Bronchial epithelial cell (primary cell): ENCODE results near the gene FUT2. TPM values are rescaled to one million over a fixed set of nuclear protein-coding genes. Genes with fewer than 3 reads are reported as not detected.

Experiments used
- DNase-seq: peaks from one replicate; pipeline ENCODE4 v3.0.0-alpha.2; 2010; ENCODE audit warnings: low read depth
- FAIRE-seq: peaks from 2 replicates; lab custom pipeline; 2011; peaks lifted over from hg19 to GRCh38; lab: Jason Lieb, UNC
- H3K27me3 ChIP-seq: 2 replicates; pipeline ENCODE4 v1.5.1; 2011; ENCODE audit warnings: low read length; ENCODE audit not compliant: control insufficient read depth, insufficient read depth
- H3K36me3 ChIP-seq: 2 replicates; pipeline ENCODE4 v1.5.1; 2011; ENCODE audit warnings: low read length; ENCODE audit not compliant: control insufficient read depth, insufficient read depth
- H3K4me3 ChIP-seq: 2 replicates; pipeline ENCODE4 v1.5.1; 2011; ENCODE audit warnings: mild to moderate bottlenecking, low read depth, low read length, control low read depth
- total RNA-seq: library from RNA; depleted of rRNA; stranded (reverse); fragments of >200 nt; gene quantifications from 2 replicates; pipeline ENCODE4 v1.2.1, GENCODE V29; 2014
- TF ChIP-seq, protein P1 (sequence below): IDR thresholded peaks from 2 replicates; pipeline ENCODE4 v1.5.1; 2011; ENCODE audit warnings: mild to moderate bottlenecking, moderate library complexity, low read length, control low read depth, inconsistent platforms; ENCODE audit not compliant: insufficient read depth, severe bottlenecking

Gene FUT2
- total RNA-seq, 1 donor from 2014 or later = 7.9 TPM

DNA sequence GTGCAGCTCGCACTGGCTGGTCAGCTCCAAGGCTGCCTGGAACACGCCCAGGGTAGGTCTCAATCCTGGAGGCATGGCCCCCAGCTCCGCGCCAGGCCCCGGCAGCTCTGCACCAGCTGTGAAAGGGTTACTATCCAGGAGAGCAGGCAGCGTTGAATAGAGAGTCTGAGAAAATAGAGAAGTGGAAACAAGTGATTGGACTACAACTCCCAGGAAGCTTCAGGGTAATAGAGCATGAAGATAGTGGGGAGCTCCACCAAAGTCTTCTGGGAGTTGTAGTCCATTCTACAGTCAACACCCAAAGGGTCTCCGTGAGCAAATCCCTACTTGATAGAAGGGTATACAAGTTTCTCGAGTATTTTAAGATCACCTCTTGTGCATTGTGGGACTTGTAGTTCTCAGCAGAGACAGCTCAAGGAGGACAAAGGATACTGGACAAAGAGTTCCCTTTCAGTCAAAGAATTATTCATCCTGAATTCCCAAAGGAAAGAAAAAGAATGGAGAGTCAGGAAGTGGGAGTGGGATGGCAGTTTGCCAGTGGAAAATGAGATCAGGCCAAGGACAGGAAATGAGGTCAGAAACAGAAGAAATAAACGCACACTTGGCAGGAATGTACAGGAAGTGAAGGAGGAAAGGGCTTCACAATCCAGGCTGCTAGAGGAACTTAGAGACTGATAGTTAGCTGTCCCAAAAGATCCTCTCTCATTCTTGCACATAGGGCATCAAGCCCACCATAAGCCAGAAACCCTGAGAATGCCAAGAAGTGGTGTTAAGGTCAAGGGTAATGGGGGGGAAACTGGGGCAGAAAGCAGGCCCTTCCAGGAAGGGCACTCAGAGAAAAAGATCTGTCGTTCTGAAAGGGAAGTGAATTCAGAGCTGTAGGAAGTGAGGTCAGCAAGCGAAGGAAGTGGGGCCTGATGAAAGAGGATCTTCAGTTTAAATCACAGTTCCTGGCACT lies 29.3 kb downstream of the FUT2 start:
- FAIRE-seq (no peak), DNase-seq (peak; percentile 91)
- H3K4me3 ChIP-seq = no peak overlapping the region
- TF ChIP-seq, protein P1, sequence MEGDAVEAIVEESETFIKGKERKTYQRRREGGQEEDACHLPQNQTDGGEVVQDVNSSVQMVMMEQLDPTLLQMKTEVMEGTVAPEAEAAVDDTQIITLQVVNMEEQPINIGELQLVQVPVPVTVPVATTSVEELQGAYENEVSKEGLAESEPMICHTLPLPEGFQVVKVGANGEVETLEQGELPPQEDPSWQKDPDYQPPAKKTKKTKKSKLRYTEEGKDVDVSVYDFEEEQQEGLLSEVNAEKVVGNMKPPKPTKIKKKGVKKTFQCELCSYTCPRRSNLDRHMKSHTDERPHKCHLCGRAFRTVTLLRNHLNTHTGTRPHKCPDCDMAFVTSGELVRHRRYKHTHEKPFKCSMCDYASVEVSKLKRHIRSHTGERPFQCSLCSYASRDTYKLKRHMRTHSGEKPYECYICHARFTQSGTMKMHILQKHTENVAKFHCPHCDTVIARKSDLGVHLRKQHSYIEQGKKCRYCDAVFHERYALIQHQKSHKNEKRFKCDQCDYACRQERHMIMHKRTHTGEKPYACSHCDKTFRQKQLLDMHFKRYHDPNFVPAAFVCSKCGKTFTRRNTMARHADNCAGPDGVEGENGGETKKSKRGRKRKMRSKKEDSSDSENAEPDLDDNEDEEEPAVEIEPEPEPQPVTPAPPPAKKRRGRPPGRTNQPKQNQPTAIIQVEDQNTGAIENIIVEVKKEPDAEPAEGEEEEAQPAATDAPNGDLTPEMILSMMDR = no peak
- no peaks in the 10 kb centered on the region for H3K27me3 ChIP-seq
- no peaks in the 10 kb centered on the region for H3K36me3 ChIP-seq

DNA sequence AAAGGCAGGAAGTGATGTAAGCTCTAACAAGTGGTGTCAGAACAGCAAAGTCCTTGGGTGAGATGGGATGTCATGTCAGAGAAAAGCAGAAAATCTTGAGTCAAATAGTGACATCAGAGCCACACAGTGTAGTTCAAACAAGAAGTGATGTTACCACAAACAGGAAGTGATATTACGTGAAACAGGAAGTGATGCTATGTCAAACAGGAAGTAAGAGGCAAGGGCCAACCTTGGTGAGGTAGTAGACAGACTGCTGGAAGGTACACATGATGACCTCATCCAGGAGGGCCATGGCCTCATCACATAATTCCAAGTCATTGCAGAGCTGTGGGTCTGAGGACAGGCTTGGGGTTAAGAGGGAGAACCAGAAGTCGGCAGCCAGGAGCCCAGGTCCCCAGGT lies 30.8 kb downstream of the FUT2 start:
- Histone ChIP-seq H3K4me3 (no peak overlapping the region), H3K27me3 (no peaks in the 10 kb centered on the region), H3K36me3 (no peaks in the 10 kb centered on the region)
- TF ChIP-seq, protein P1 = no peak
- FAIRE-seq (no peak), DNase-seq (no peak)

DNA sequence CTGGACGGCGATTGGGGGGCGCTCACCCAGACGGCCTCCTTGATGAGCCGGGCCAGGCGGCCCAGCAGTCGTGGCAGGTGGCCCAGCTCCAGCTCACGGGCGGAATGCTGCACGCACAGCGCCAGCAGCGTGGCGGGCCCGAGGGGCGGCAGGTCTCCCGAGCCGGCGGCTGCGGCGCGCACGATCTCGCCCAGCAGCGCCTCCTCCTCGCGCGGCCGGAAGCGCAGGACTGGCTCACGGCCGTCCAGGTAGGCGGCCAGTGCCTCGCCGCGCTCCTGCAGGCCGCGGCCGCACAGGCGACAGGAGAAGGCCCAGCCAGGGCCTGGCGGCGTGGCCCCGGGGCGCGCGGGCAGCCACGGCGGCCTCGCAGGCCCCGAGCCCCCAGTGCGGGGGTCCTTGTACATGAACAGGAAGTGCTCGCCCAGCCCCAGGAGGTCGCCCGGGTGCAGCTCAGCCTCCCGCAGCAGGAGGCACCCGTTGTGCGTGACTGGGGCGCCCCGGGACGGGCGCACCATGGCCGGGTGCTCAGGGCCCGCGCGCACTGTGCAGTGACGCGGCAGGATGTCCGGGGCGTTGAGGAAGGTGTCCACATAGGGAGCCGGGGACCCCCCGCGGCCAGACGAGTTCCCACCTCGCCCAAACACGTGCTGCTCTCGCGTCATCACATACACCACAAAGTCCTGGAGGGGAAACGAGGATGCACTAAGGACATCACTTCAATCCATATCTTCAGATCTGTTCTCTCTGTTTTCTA lies 33.3 kb downstream of the FUT2 start:
- no peaks in the 10 kb centered on the region for H3K36me3 ChIP-seq
- TF ChIP-seq, protein P1 = no peak
- no peak for FAIRE-seq
- peak overlapping the region; percentile 29 for H3K4me3 ChIP-seq
- no peaks in the 10 kb centered on the region for H3K27me3 ChIP-seq
- DNase-seq = no peak

DNA sequence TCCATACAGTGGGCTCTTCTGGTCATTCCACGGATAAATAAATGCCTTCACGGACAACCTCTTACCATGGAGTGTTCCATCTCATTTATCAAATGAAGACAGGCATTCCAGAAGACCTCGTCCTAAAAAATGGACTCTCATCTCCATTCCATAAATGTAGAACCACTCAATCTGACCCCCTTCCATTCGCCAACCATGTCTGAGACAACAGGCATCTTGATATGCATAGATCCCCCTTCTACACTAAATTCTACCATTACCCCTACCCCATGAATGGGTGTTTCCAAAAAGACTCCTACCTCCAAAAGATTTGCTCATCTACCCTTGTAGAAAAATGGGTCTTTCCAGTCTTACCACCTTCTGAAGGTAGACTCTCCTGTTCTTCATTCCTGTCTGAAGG lies 35.7 kb downstream of the FUT2 start:
- TF ChIP-seq, protein P1 = no peak
- H3K4me3 ChIP-seq = no peak overlapping the region
- FAIRE-seq = peak; percentile 58

DNA sequence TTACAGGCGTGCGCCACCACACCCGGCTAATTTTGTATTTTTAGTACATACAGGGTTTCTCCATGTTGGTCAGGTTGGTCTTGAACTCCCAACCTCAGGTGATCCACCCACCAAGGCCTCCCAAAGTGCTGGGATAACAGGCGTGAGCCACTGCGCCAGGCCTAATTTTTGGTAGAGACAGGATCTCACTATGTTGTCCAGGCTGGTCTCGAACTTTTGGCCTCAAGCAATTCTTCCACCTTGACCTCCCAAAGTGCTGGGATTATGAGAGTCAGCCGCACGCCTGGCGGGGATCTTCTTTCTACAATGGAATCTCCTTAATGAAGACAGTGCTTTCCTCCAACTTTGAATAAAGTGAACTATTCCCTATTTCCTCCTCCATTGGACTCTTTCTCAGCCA lies 38.9 kb downstream of the FUT2 start:
- DNase-seq (no peak), FAIRE-seq (no peak)
- no peak overlapping the region for H3K4me3 ChIP-seq
- no peaks in the 10 kb centered on the region for H3K27me3 ChIP-seq
- TF ChIP-seq, protein P1 = no peak
- no peaks in the 10 kb centered on the region for H3K36me3 ChIP-seq

More for the DNA sequence above, 35.7 kb downstream of the FUT2 start:
- H3K36me3 ChIP-seq = no peaks in the 10 kb centered on the region
- no peak for DNase-seq
- H3K27me3 ChIP-seq = no peaks in the 10 kb centered on the region
